ENCODE results near the gene ELK3. TPM values are rescaled to one million over a fixed set of nuclear protein-coding genes. Genes with fewer than 3 reads are reported as not detected.

ELK3 gene
- total and polyA plus RNA-seq, 2 of the 8 experiments (the other 6 are each of a cell fraction or from before 2014, with no cell fraction given): 3.5 to 14.3 TPM

GRCh38 chr12:96166765-96167164 lies 27.4 kb upstream of the ELK3 start (continued):
- TF ChIP-seq CHD7 (IDR thresholded peaks at IDR 0.05; ENCODE audit: insufficient replicate concordance, low read length): no peak
- TF ChIP-seq ASH2L (IDR thresholded peaks at IDR 0.05; ENCODE audit: low read length): no peak
- no peak for TF ChIP-seq YY1 (IDR thresholded peaks at IDR 0.05; ENCODE audit: low read depth, low read length)
- no peak for TF ChIP-seq CBX5 (IDR thresholded peaks at IDR 0.05; ENCODE audit: low read depth, low read length)
- TF ChIP-seq TCF12 (IDR thresholded peaks at IDR 0.05; ENCODE audit: low read depth, low read length): no peak
- no peak for TF ChIP-seq E2F6 (IDR thresholded peaks at IDR 0.05)
- no peak for TF ChIP-seq TAF7 (optimal IDR thresholded peaks at IDR 0.05; ENCODE audit: borderline replicate concordance, low read depth, low read length)
